ENCODE results near the gene TMEM50B.
"Not testable (repeated sequence)": the region's sequence is repeated elsewhere in the genome, so short reads cannot be mapped to it uniquely, and the experiment has no call there.

Gene TMEM50B

GRCh38 chr21:33414068-33414467, 65.7 kb downstream of the TMEM50B start:
- Histone ChIP-seq H3K27ac (replicated peaks) (no peak overlapping the region), H3K4me3 (replicated peaks; ENCODE audit: insufficient read depth, low read length) (no peak overlapping the region), H3K27me3 (ENCODE audit: insufficient read depth, poor library complexity, severe bottlenecking) (no peaks in the 10 kb centered on the region)
- TF ChIP-seq GABPA (IDR thresholded peaks at IDR 0.05; ENCODE audit: low read depth): no peak
- no peak for TF ChIP-seq SPI1 (IDR thresholded peaks at IDR 0.05; ENCODE audit: borderline replicate concordance, low read depth)
- TF ChIP-seq POLR2AphosphoS5 (IDR thresholded peaks at IDR 0.05; ENCODE audit: low read depth): no peak
- TF ChIP-seq REST (IDR thresholded peaks at IDR 0.05; ENCODE audit: insufficient replicate concordance, low read depth): no peak
- no peak for TF ChIP-seq CTCF (IDR thresholded peaks at IDR 0.05; ENCODE audit: insufficient read depth, low read length)
- no peak for DNase-seq (ENCODE audit: low read depth in 1 of 2, low spot score in 1 of 2)

GRCh38 chr21:33412832-33413519, 66.8 kb downstream of the TMEM50B start:
- TF ChIP-seq GABPA (IDR thresholded peaks at IDR 0.05; ENCODE audit: low read depth): no peak
- TF ChIP-seq CTCF (IDR thresholded peaks at IDR 0.05; ENCODE audit: insufficient read depth, low read length): no peak
- TF ChIP-seq REST (IDR thresholded peaks at IDR 0.05; ENCODE audit: insufficient replicate concordance, low read depth): no peak
- TF ChIP-seq POLR2AphosphoS5 (IDR thresholded peaks at IDR 0.05; ENCODE audit: low read depth): no peak
- TF ChIP-seq SPI1 (IDR thresholded peaks at IDR 0.05; ENCODE audit: borderline replicate concordance, low read depth): no peak
- Histone ChIP-seq H3K4me3 (replicated peaks; ENCODE audit: insufficient read depth, low read length) (no peak overlapping the region), H3K27ac (replicated peaks) (no peak overlapping the region), H3K27me3 (ENCODE audit: insufficient read depth, poor library complexity, severe bottlenecking) (no peaks in the 10 kb centered on the region)
- no peak for DNase-seq (ENCODE audit: low read depth in 1 of 2, low spot score in 1 of 2)

GRCh38 chr21:33412439-33412831, 67.3 kb downstream of the TMEM50B start:
- not testable (repeated sequence) for H3K27ac ChIP-seq (replicated peaks); H3K4me3 ChIP-seq (replicated peaks; ENCODE audit: insufficient read depth, low read length); DNase-seq (ENCODE audit: low read depth in 1 of 2, low spot score in 1 of 2); H3K27me3 ChIP-seq (ENCODE audit: insufficient read depth, poor library complexity, severe bottlenecking)

GRCh38 chr21:33411949-33412430, 67.8 kb downstream of the TMEM50B start:
- no peaks in the 10 kb centered on the region for H3K27me3 ChIP-seq (ENCODE audit: insufficient read depth, poor library complexity, severe bottlenecking)
- TF ChIP-seq POLR2AphosphoS5 (IDR thresholded peaks at IDR 0.05; ENCODE audit: low read depth) (no peak), REST (IDR thresholded peaks at IDR 0.05; ENCODE audit: insufficient replicate concordance, low read depth) (no peak), CTCF (IDR thresholded peaks at IDR 0.05; ENCODE audit: insufficient read depth, low read length) (no peak), GABPA (IDR thresholded peaks at IDR 0.05; ENCODE audit: low read depth) (no peak), SPI1 (IDR thresholded peaks at IDR 0.05; ENCODE audit: borderline replicate concordance, low read depth) (no peak)
- no peak overlapping the region for H3K27ac ChIP-seq (replicated peaks)
- no peak overlapping the region for H3K4me3 ChIP-seq (replicated peaks; ENCODE audit: insufficient read depth, low read length)
- no peak for DNase-seq (ENCODE audit: low read depth in 1 of 2, low spot score in 1 of 2)
